HAP-1 (cell line): ENCODE data around the gene GAD2.
A peak's percentile ranks its signal among the peaks of the same experiment; 100 is the strongest.

ENCODE experiments used
- DNase-seq, 2 experiments: peaks; one replicate each; pipeline ENCODE4 v3.0.0-alpha.2; 2016 to 2020; ENCODE audit warnings: low spot score in 2 of 2
- H3K27me3 ChIP-seq: fragments of 250-450 bp; sonication (Bioruptor Pico); 2 replicates; pipeline ENCODE4 v1.5.1; 2020; ENCODE audit warnings: low read depth, mild to moderate bottlenecking, moderate library complexity
- H3K36me3 ChIP-seq: fragments of 250-450 bp; sonication (Bioruptor Pico); replicated peaks from 2 replicates; pipeline ENCODE4 v1.5.1; 2020; ENCODE audit warnings: mild to moderate bottlenecking
- H3K4me1 ChIP-seq: fragments of 250-450 bp; sonication (Bioruptor Pico); 2 replicates; pipeline ENCODE4 v1.5.1; 2020; ENCODE audit warnings: mild to moderate bottlenecking
- H3K4me3 ChIP-seq: fragments of 250-450 bp; sonication (Bioruptor Pico); 2 replicates; pipeline ENCODE4 v1.5.1; 2020; ENCODE audit warnings: mild to moderate bottlenecking, moderate library complexity
- H3K9me3 ChIP-seq: fragments of 250-450 bp; sonication (Bioruptor Pico); 2 replicates; pipeline ENCODE4 v1.5.1; 2020; ENCODE audit warnings: mild to moderate bottlenecking, moderate library complexity
- in situ Hi-C: fragments of 300-500 bp; cut with MboI; formaldehyde crosslinking; loops from 3 replicates; pipeline ENCODE4 v1.14.3; 2020; ENCODE audit warnings: low sequenced_read_pairs, inconsistent platforms, mixed read lengths

Gene GAD2

DNA sequence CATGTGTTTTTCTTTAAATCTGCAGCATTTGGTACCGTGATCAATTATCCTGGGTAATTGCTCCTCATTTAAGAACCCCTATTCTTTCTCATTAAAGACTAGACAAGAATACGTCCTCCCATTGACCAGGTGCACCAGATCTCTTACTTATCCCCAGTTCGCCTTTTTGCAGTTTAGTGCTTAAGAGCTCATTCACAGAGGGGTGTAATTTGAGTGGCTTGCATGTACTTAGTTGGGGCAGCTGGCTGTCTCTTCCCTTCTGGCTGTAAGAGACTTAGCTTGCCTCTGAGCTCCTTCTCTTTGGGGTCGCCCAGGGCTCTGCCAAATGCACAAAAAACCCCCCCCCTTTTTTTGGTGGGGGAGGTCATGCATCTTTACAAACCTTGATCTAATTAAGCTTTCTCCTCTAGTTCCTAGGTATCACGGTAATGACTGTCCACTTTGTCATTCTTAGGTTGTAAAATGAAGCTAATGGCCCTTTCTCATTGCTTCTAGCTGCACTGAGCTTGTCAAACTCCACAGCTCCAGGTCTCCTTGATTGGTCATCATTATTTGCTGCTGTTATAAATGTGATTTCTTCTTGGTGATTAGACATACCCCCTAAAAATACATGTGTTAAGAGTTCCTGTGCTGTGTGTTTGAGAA, 26.3 kb downstream of the GAD2 start:
- Histone ChIP-seq H3K27me3 (no peaks in the 10 kb centered on the region), H3K4me1 (no peaks in the 10 kb centered on the region), H3K36me3 (no peaks in the 10 kb centered on the region), H3K4me3 (no peak overlapping the region), H3K9me3 (no peaks in the 10 kb centered on the region)
- no peak for DNase-seq
- in situ Hi-C loops: no loop called here

DNA sequence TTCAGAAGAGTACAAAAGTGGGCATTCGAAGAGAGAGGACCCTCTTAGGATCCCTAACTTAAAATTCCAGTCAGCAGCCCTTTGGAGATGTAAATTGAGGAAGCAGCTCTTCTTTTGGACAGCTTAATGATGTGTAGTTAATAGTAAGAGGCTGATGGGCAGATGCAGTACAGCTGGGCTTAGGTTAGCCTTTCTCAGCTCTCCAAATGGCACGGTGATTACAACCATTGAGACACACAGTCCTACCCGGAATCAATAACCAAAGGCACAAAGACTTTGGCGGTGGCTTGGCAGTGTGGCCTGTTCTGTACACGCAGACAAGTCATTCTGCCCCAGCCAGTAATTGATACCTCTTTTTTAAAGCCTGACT, 26.8 kb downstream of the GAD2 start:
- no peaks in the 10 kb centered on the region for H3K4me1 ChIP-seq
- H3K4me3 ChIP-seq: no peak overlapping the region
- no peaks in the 10 kb centered on the region for H3K27me3 ChIP-seq
- no peaks in the 10 kb centered on the region for H3K36me3 ChIP-seq
- no peak for DNase-seq
- no peaks in the 10 kb centered on the region for H3K9me3 ChIP-seq
- in situ Hi-C loops: no loop called here

- Histone ChIP-seq H3K9me3 (no peaks in the 10 kb centered on the region), H3K36me3 (no peaks in the 10 kb centered on the region), H3K4me3 (no peak overlapping the region), H3K27me3 (no peaks in the 10 kb centered on the region), H3K4me1 (no peaks in the 10 kb centered on the region)
- no peak for DNase-seq
- in situ Hi-C loops: loop anchor here (25.0 kb wide), 2 partner anchors 362 to 512 kb away; no protein-coding TSS in a partner anchor
These were observed 33.1 kb downstream of the GAD2 start for GRCh38 chr10:26249681-26250080.

GRCh38 chr10:26251925-26252324, 35.4 kb downstream of the GAD2 start:
- no peaks in the 10 kb centered on the region; the same call in 1 of the 2 replicates for H3K27me3 ChIP-seq
- H3K36me3 ChIP-seq: no peaks in the 10 kb centered on the region
- no peaks in the 10 kb centered on the region for H3K4me1 ChIP-seq
- H3K4me3 ChIP-seq: no peak overlapping the region
- no peaks in the 10 kb centered on the region for H3K9me3 ChIP-seq
- DNase-seq: no peak
- in situ Hi-C loops: loop anchor here (25.0 kb wide), 2 partner anchors 365 to 515 kb away; no protein-coding TSS in a partner anchor

- no peak for DNase-seq
- Histone ChIP-seq H3K27me3 (no peaks in the 10 kb centered on the region; the same call in 1 of the 2 replicates), H3K4me3 (no peak overlapping the region), H3K4me1 (no peaks in the 10 kb centered on the region), H3K9me3 (no peaks in the 10 kb centered on the region), H3K36me3 (no peaks in the 10 kb centered on the region)
- in situ Hi-C loops: loop anchor here (25.0 kb wide), 2 partner anchors 367 to 517 kb away; no protein-coding TSS in a partner anchor
These were observed 38.0 kb downstream of the GAD2 start for GRCh38 chr10:26254616-26255015.

- no peak overlapping the region for H3K4me3 ChIP-seq
- no peaks in the 10 kb centered on the region for H3K9me3 ChIP-seq
- DNase-seq: no peak
- no peaks in the 10 kb centered on the region for H3K36me3 ChIP-seq
- no peaks in the 10 kb centered on the region; the same call in 1 of the 2 replicates for H3K27me3 ChIP-seq
- no peaks in the 10 kb centered on the region for H3K4me1 ChIP-seq
- in situ Hi-C loops: loop anchor here (25.0 kb wide), 2 partner anchors 372 to 522 kb away; no protein-coding TSS in a partner anchor
These were observed 42.8 kb downstream of the GAD2 start for GRCh38 chr10:26259341-26259740.

DNA sequence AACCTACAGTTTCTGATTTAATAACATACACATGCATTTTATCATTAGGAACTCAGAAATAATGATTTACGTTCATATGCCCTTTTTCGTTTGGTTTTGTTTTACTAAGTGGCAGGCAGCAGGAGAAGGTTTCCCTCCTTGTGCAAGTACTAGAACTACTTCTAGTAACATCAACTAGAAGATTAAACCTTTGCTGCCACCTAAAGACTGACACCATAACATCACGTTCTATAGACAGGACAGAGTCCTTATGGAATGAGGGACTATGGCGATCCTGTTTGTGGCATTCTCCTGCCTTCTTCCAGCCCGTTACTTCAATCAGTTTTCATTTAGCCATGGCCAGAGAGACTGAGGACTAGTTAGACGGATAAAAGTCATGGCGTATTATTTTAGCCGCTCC, 53.2 kb downstream of the GAD2 start:
- DNase-seq: peak; percentile 11 to 53
- Histone ChIP-seq H3K27me3 (no peaks in the 10 kb centered on the region), H3K4me1 (peaks cover 2% of the 10 kb centered on the region; the same call in 1 of the 2 replicates), H3K9me3 (no peaks in the 10 kb centered on the region), H3K36me3 (no peaks in the 10 kb centered on the region), H3K4me3 (no peak overlapping the region)
- in situ Hi-C loops: loop anchor here (25.0 kb wide), 2 partner anchors 382 to 532 kb away; no protein-coding TSS in a partner anchor

GRCh38 chr10:26274391-26274790, 57.8 kb downstream of the GAD2 start:
- Histone ChIP-seq H3K4me3 (no peak overlapping the region), H3K9me3 (no peaks in the 10 kb centered on the region), H3K4me1 (peaks cover 2% of the 10 kb centered on the region; the same call in 1 of the 2 replicates), H3K36me3 (no peaks in the 10 kb centered on the region), H3K27me3 (no peaks in the 10 kb centered on the region)
- in situ Hi-C loops: loop anchor here (25.0 kb wide), 2 partner anchors 387 to 537 kb away; no protein-coding TSS in a partner anchor
- no peak for DNase-seq

DNA sequence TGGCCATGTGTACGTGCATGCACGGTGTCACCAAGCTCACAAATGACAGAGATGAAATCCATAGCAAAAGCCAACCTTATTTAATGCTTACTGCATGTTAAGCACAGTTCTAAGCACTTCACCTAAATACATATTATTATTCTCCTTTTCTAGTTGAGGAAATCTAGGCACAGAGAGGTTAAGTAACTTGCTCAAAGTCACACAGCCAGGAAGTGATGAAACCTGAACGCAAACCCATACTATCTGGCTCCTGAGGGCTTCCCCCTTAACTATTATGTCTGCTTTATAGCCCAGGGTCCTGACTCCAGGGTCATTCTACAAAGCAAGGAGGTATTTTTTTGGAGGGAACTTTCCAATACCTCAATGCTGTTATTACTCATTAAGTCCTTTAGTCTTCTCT, 61.7 kb downstream of the GAD2 start:
- no peak for DNase-seq
- Histone ChIP-seq H3K4me1 (no peaks in the 10 kb centered on the region), H3K36me3 (no peaks in the 10 kb centered on the region), H3K9me3 (no peaks in the 10 kb centered on the region), H3K27me3 (no peaks in the 10 kb centered on the region), H3K4me3 (no peak overlapping the region)
- in situ Hi-C loops: no loop called here

GRCh38 chr10:26290236-26290635, 73.7 kb downstream of the GAD2 start:
- H3K9me3 ChIP-seq: no peaks in the 10 kb centered on the region
- no peaks in the 10 kb centered on the region for H3K36me3 ChIP-seq
- no peak for DNase-seq
- H3K4me3 ChIP-seq: no peak overlapping the region
- no peaks in the 10 kb centered on the region for H3K27me3 ChIP-seq
- no peaks in the 10 kb centered on the region for H3K4me1 ChIP-seq
- in situ Hi-C loops: no loop called here

DNA sequence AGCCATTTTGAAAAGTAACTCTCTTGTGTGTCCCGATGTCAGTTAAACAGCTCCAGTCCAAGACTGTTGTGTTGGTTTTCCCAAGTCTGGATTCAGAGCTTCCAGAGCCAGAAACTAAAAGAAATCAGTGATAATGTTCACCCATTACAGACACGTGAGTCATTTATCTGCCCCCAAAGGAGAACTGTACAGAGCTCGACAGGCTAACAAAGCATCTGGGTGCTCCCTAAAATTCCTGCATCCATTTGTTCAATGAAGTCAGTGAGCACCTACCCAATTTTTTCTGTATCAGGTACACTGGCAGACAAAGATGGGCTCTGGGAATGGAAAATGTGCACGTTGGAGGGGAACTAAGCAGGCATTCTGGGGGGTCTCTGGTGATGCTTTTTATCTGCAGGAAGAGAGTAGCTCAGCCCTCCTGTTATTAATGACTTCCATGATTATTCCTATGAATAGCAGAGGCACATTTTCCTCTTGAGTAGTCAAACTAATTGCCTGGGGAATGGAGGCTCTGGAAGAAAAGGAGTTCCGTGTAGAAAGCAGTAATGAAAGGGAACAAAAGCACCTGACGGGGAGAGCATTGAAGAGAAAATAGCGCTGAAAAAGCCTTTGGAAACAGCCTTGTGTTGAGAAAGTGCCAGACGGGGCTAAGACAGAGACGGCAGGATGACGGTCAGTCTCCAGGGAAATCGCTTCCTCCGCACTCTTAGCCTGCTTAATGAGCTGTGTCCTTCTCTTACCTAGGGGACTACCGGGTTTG, 75.3 kb downstream of the GAD2 start:
- in situ Hi-C loops: no loop called here
- DNase-seq: no peak
- no peaks in the 10 kb centered on the region for H3K36me3 ChIP-seq
- no peaks in the 10 kb centered on the region for H3K27me3 ChIP-seq
- no peaks in the 10 kb centered on the region for H3K4me1 ChIP-seq
- H3K4me3 ChIP-seq: no peak overlapping the region
- no peaks in the 10 kb centered on the region for H3K9me3 ChIP-seq

GRCh38 chr10:26296360-26296759, 79.8 kb downstream of the GAD2 start:
- no peaks in the 10 kb centered on the region for H3K9me3 ChIP-seq
- H3K4me3 ChIP-seq: no peak overlapping the region
- no peak for DNase-seq
- no peaks in the 10 kb centered on the region for H3K4me1 ChIP-seq
- no peaks in the 10 kb centered on the region for H3K27me3 ChIP-seq
- in situ Hi-C loops: no loop called here
- H3K36me3 ChIP-seq: no peaks in the 10 kb centered on the region

DNA sequence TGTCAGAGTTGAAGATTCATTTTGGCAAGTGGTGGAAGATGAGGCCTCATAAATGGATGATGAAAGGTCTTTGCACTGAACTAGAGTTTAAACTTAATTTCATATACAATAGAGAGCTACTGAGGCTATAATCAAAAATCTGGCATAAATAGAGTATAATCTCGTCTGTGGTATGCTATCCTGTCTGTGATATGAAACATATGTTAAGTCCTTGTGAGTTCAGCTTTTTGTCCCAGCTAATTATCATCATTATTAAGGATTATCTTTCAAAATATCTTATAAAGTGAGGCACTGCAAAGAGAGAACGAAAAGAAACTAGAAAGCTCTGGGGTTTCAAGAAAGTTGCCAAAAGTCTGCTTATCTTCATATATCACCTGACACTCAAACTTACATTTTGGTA, 83.4 kb downstream of the GAD2 start:
- H3K27me3 ChIP-seq: no peaks in the 10 kb centered on the region
- H3K4me3 ChIP-seq: no peak overlapping the region
- in situ Hi-C loops: no loop called here
- H3K4me1 ChIP-seq: no peaks in the 10 kb centered on the region
- no peak for DNase-seq
- no peaks in the 10 kb centered on the region for H3K9me3 ChIP-seq
- no peaks in the 10 kb centered on the region for H3K36me3 ChIP-seq

DNA sequence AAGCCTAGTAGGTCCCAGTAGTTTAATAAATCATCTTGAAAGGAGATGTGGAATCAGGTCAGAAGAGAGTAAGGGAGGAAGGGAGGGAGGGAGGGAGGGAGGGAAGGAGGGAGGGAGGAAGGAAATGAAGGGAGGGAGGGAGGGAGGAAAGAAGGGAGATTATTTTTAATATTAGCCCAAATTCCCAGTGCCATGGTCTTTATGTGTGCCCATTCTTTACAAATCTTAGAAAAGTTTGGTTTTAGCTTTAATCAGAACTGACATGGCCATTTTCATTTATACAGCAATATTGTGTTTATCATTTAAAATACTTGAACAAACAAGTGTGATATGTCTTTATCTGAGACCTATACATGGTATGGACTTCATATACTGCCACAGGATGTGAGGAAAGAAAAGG, 86.8 kb downstream of the GAD2 start:
- Histone ChIP-seq H3K27me3 (0 out of 2 replicates have a peak, but pooled peaks cover 2% of the 10 kb centered on the region), H3K4me1 (no peaks in the 10 kb centered on the region), H3K9me3 (no peaks in the 10 kb centered on the region), H3K36me3 (no peaks in the 10 kb centered on the region), H3K4me3 (no peak overlapping the region)
- in situ Hi-C loops: no loop called here
- no peak for DNase-seq
